OCI-LY7 (cell line): ENCODE measurements around the gene DUSP16. TPM values are rescaled to one million over a fixed set of nuclear protein-coding genes. Genes with fewer than 3 reads are reported as not detected.
A peak's percentile ranks its signal among the peaks of the same experiment; 100 is the strongest.

Experiments
- BruUV-seq: library from RNA; stranded (reverse); fragments of 400-500 nt; replicated peaks from 2 replicates; lab custom pipeline; 2021; lab: Mats Ljungman, UMichigan
- CTCF ChIA-PET: fragments of 300-600 bp; sonication (Branson Sonifier 250); formaldehyde crosslinking; loops from one replicate; lab custom pipeline; 2022; ENCODE audit warnings: antibody characterized with exemption; ENCODE audit not compliant: unreplicated experiment; lab: Charles Lee
- POLR2A ChIA-PET: fragments of 300-600 bp; sonication (Branson Sonifier 250); formaldehyde crosslinking; loops from one replicate; lab custom pipeline; 2022; ENCODE audit warnings: antibody characterized with exemption; lab: Charles Lee
- DNase-seq: peaks from one replicate; pipeline ENCODE4 v3.0.0-alpha.2; 2015; ENCODE audit warnings: low spot score
- H2AFZ ChIP-seq: fragments of 200-600 bp; sonication (generic), shearing (Covaris generic); 2 replicates; pipeline ENCODE4 v1.6.1; 2014; ENCODE audit warnings: mild to moderate bottlenecking, antibody characterized with exemption, low read length, moderate library complexity
- H3K27ac ChIP-seq: fragments of 200-600 bp; sonication (generic); 2 replicates; pipeline ENCODE4 v1.5.1; 2014; ENCODE audit warnings: mixed run types, low read depth, mild to moderate bottlenecking, moderate library complexity, low read length, inconsistent platforms; ENCODE audit not compliant: poor library complexity, severe bottlenecking
- H3K36me3 ChIP-seq: fragments of 200-600 bp; sonication (generic); 2 replicates; pipeline ENCODE4 v1.6.1; 2014; ENCODE audit warnings: mild to moderate bottlenecking, antibody characterized with exemption, low read length, moderate library complexity, mixed read lengths; ENCODE audit not compliant: insufficient read depth
- H3K4me1 ChIP-seq: fragments of 200-600 bp; sonication (generic); 2 replicates; pipeline ENCODE4 v1.5.1; 2014; ENCODE audit warnings: mild to moderate bottlenecking, low read length; ENCODE audit not compliant: insufficient read depth, poor library complexity, severe bottlenecking
- H3K4me2 ChIP-seq: fragments of 200-600 bp; sonication (generic); 2 replicates; pipeline ENCODE4 v1.6.1; 2014; ENCODE audit warnings: mild to moderate bottlenecking, low read length
- H3K4me3 ChIP-seq: fragments of 200-600 bp; sonication (generic); 2 replicates; pipeline ENCODE4 v1.5.1; 2014; ENCODE audit warnings: mild to moderate bottlenecking, low read depth, low read length; ENCODE audit not compliant: poor library complexity, severe bottlenecking
- H3K79me2 ChIP-seq: fragments of 200-600 bp; sonication (generic); 2 replicates; pipeline ENCODE4 v1.6.1; 2016; ENCODE audit warnings: low read depth, mild to moderate bottlenecking, low read length, moderate library complexity, mixed read lengths; ENCODE audit not compliant: insufficient read depth
- H3K9me2 ChIP-seq: fragments of 200-600 bp; sonication (generic); 2 replicates; pipeline ENCODE4 v1.6.1; 2016; ENCODE audit warnings: mild to moderate bottlenecking, low read length, mixed read lengths; ENCODE audit not compliant: insufficient read depth
- H3K9me3 ChIP-seq: fragments of 200-600 bp; sonication (generic); 2 replicates; pipeline ENCODE4 v1.6.1; 2014; ENCODE audit warnings: mild to moderate bottlenecking, mixed run types, low read length, mixed read lengths
- H4K20me1 ChIP-seq: fragments of 200-600 bp; sonication (generic); 2 replicates; pipeline ENCODE4 v1.6.1; 2014; ENCODE audit warnings: mild to moderate bottlenecking, antibody characterized with exemption, low read length, moderate library complexity, mixed read lengths; ENCODE audit not compliant: insufficient read depth
- EZH2phosphoT487 ChIP-seq: fragments of 200-600 bp; sonication (generic); IDR thresholded peaks from 2 replicates; pipeline ENCODE4 v1.6.1; 2018; ENCODE audit warnings: low read depth, borderline replicate concordance, mild to moderate bottlenecking, mixed run types, antibody characterized with exemption, low read length, moderate library complexity, mixed read lengths
- intact Hi-C: fragments of 100-400 bp; cut with micrococcal nuclease; formaldehyde crosslinking; loops from one replicate; pipeline ENCODE4 v1.10.0; 2022; ENCODE audit not compliant: unreplicated experiment
- total RNA-seq, 2 experiments: library from RNA; depleted of rRNA in 1 of 2; stranded (reverse); fragments of >200 nt in 1 of 2; shearing (Covaris generic) in 1 of 2; gene quantifications; 2 replicates each; pipeline ENCODE4 v1.2.3, GENCODE V29; 2014 to 2022
- TF ChIP-seq, protein P1 (sequence below): fragments of 200-600 bp; sonication (generic); conservative IDR thresholded peaks from 2 replicates; pipeline ENCODE4 v1.5.1; 2014; ENCODE audit warnings: mild to moderate bottlenecking, antibody characterized with exemption, low read length, moderate library complexity, mixed read lengths

Gene DUSP16
- total RNA-seq, 2 experiments from 2014 or later, result 2.8 to 11.8 TPM

DNA sequence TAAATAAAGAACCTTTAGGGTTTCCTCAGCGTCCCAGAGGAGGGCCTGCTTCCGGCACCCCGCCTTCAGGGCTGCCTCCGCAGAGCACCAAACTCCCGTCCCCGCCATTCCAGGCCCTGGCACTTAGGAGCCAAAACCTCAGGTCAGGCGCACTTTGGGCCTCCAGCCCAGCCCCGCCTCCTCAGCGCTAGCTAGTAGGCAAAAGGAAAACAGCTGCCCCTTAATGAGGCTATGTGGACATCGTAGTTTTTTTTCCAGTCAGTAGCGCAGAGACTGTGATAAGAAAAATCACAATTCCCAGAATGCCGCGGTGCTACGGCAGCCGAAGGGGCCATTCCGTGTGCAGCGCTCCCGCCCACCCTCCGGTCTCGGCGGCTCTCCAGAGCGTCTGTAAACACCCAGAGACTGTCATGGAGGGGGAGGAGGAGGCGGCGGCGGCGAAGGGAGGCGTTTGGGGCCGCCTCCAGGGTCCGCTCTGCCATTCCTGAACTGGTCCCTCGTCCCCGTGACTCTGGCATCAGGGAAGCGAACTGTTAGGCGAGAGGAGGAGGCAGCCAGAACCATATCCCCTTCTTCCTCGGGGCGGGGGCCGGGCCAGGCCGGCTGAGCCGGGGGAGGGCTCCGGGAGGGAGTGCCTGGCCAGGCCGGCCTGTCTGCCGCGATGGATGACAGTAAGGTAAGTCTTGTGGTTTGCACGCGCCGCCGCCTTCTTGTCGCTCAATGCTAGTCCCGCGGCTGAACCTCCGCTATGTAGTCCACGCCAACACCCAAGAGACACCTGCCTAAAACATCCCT lies 49.0 kb upstream of the DUSP16 start, which contains the start of gene CREBL2:
CREBL2 (plus strand) TSS at position 365 of the 795 bp plus-strand sequence; CDS start at position 662, 297 bp downstream.
- TF ChIP-seq EZH2phosphoT487, result no peak
- TF ChIP-seq, protein P1, sequence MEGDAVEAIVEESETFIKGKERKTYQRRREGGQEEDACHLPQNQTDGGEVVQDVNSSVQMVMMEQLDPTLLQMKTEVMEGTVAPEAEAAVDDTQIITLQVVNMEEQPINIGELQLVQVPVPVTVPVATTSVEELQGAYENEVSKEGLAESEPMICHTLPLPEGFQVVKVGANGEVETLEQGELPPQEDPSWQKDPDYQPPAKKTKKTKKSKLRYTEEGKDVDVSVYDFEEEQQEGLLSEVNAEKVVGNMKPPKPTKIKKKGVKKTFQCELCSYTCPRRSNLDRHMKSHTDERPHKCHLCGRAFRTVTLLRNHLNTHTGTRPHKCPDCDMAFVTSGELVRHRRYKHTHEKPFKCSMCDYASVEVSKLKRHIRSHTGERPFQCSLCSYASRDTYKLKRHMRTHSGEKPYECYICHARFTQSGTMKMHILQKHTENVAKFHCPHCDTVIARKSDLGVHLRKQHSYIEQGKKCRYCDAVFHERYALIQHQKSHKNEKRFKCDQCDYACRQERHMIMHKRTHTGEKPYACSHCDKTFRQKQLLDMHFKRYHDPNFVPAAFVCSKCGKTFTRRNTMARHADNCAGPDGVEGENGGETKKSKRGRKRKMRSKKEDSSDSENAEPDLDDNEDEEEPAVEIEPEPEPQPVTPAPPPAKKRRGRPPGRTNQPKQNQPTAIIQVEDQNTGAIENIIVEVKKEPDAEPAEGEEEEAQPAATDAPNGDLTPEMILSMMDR, result no peak
- intact Hi-C loops, result no loop called here
- peak within 1 kb of the TSS; percentile 90 for H2AFZ ChIP-seq
- DNase-seq, result peak; percentile 72
- H3K27ac ChIP-seq, result peak within 1 kb of the TSS; percentile 44
- no peaks in the 10 kb centered on the region for H3K9me3 ChIP-seq
- H3K79me2 ChIP-seq, result no peaks in the 10 kb centered on the region
- H3K9me2 ChIP-seq, result no peaks in the 10 kb centered on the region
- ChIA-PET CTCF (interaction anchor here (0.5 kb wide), 1 partner anchor 11 kb away, joined by 3 read pairs; no protein-coding TSS in a partner anchor), POLR2A (interaction anchor here (0.8 kb wide), 1 partner anchor 269 kb away, joined by 3 read pairs; no protein-coding TSS in a partner anchor)
- no peaks in the 10 kb centered on the region for H4K20me1 ChIP-seq
- H3K36me3 ChIP-seq, result no peaks in the 10 kb centered on the region
- H3K4me3 ChIP-seq, result peak within 1 kb of the TSS; percentile 71
- peak within 1 kb of the TSS; percentile 74 for H3K4me2 ChIP-seq
- BruUV-seq, result no TSS peak
- peaks cover 4% of the 10 kb centered on the region for H3K4me1 ChIP-seq

DNA sequence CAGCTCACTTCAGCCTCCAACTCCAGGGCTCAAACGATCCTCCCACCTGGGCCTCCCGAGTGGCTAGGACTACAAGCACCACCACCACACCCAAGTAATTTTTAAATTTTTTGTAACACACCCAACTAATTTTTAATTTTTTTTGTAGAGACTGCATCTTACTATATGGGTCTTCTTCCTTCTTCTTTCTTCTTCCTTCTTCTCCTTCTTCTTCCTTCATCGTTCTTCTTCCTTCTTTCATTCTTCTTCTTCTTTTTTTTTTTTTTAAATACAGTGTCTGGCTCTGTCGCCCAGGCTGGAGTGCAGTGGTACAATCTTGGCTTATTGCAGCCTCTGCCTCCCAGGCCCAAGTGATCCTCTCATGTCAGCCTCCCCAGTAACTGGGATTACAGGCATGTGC lies 48.0 kb upstream of the DUSP16 start:
- DNase-seq, result no peak
- Histone ChIP-seq H3K4me1 (peaks cover 4% of the 10 kb centered on the region), H3K27ac (no peak overlapping the region), H3K4me2 (peak overlapping the region; percentile 74; the same call in 1 of the 2 replicates), H3K9me2 (no peaks in the 10 kb centered on the region), H4K20me1 (no peaks in the 10 kb centered on the region), H3K4me3 (peak overlapping the region; percentile 71), H3K36me3 (no peaks in the 10 kb centered on the region), H2AFZ (peak overlapping the region; percentile 90; the same call in 1 of the 2 replicates), H3K9me3 (no peaks in the 10 kb centered on the region), H3K79me2 (no peaks in the 10 kb centered on the region)
- TF ChIP-seq EZH2phosphoT487, result no peak
- TF ChIP-seq, protein P1, result no peak
- CTCF ChIA-PET, result no interaction called here
- POLR2A ChIA-PET, result no interaction called here
- no TSS peak for BruUV-seq
- intact Hi-C loops, result no loop called here

DNA sequence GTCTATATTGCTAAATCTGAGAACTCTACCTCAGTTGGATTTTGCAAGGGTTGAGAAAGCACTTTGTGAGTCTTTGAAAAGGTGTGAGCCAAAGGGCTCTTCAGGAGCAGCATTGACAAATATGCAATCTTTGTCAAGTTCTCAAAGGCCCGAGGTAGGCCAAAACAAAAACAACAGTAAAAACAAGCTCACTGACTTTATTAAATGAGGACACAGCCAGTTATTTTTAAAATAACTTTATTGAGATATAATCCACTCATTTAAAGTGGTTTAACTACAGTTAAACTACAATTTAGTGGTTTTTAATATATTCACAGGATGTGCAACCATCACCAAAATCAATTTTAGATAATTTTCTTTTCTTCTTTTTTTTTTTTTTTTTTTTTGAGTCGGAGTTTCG lies 47.0 kb upstream of the DUSP16 start:
- DNase-seq, result no peak
- Histone ChIP-seq H3K4me1 (peaks cover 4% of the 10 kb centered on the region), H3K79me2 (no peaks in the 10 kb centered on the region), H3K9me3 (no peaks in the 10 kb centered on the region), H4K20me1 (no peaks in the 10 kb centered on the region), H3K9me2 (no peaks in the 10 kb centered on the region), H3K4me3 (no peak overlapping the region), H3K36me3 (no peaks in the 10 kb centered on the region), H2AFZ (no peak overlapping the region), H3K27ac (no peak overlapping the region), H3K4me2 (no peak overlapping the region)
- TF ChIP-seq, protein P1, result no peak
- no peak for TF ChIP-seq EZH2phosphoT487
- BruUV-seq, result no TSS peak
- ChIA-PET CTCF (no interaction called here), POLR2A (interaction anchor here (0.7 to 0.9 kb wide), 2 partner anchors 9 to 248 kb away, joined by 4 read pairs; no protein-coding TSS in a partner anchor)
- intact Hi-C loops, result no loop called here
